ENCODE results near the gene C9orf78. TPM values are rescaled to one million over a fixed set of nuclear protein-coding genes. Genes with fewer than 3 reads are reported as not detected.

Gene C9orf78
- polyA plus RNA-seq, 1 experiment: 26.1 TPM

- Histone ChIP-seq H3K36me3 (ENCODE audit: control insufficient read depth, insufficient read depth, low read length) (peaks cover 19% of the 10 kb centered on the region), H3K4me3 (ENCODE audit: low read depth, low read length) (no peak overlapping the region), H3K27me3 (ENCODE audit: control insufficient read depth, insufficient read depth, low read length) (no peaks in the 10 kb centered on the region)
- POLR2A ChIA-PET: no interaction called here
- TF ChIP-seq, protein P1, sequence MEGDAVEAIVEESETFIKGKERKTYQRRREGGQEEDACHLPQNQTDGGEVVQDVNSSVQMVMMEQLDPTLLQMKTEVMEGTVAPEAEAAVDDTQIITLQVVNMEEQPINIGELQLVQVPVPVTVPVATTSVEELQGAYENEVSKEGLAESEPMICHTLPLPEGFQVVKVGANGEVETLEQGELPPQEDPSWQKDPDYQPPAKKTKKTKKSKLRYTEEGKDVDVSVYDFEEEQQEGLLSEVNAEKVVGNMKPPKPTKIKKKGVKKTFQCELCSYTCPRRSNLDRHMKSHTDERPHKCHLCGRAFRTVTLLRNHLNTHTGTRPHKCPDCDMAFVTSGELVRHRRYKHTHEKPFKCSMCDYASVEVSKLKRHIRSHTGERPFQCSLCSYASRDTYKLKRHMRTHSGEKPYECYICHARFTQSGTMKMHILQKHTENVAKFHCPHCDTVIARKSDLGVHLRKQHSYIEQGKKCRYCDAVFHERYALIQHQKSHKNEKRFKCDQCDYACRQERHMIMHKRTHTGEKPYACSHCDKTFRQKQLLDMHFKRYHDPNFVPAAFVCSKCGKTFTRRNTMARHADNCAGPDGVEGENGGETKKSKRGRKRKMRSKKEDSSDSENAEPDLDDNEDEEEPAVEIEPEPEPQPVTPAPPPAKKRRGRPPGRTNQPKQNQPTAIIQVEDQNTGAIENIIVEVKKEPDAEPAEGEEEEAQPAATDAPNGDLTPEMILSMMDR (IDR thresholded peaks at IDR 0.05; ENCODE audit: insufficient read depth, low read depth, low read length): no peak
- CTCF ChIA-PET: no interaction called here
- no peak for DNase-seq (ENCODE audit: low read depth)
These were observed 31.5 kb upstream of the C9orf78 start for GRCh38 chr9:129866394-129867135.

- no peak for DNase-seq (ENCODE audit: low read depth)
- POLR2A ChIA-PET: no interaction called here
- TF ChIP-seq, protein P1 (IDR thresholded peaks at IDR 0.05; ENCODE audit: insufficient read depth, low read depth, low read length): no peak
These were observed 30.7 kb upstream of the C9orf78 start for GRCh38 chr9:129865668-129866320.

GRCh38 chr9:129864991-129865647 is 30.0 kb upstream of the C9orf78 start:
- no peaks in the 10 kb centered on the region for H3K27me3 ChIP-seq (ENCODE audit: control insufficient read depth, insufficient read depth, low read length)
- ChIA-PET CTCF (no interaction called here), POLR2A (no interaction called here)
- DNase-seq (ENCODE audit: low read depth): no peak
- TF ChIP-seq, protein P1 (IDR thresholded peaks at IDR 0.05; ENCODE audit: insufficient read depth, low read depth, low read length): no peak
- no peak overlapping the region for H3K4me3 ChIP-seq (ENCODE audit: low read depth, low read length)
- peaks cover 25% of the 10 kb centered on the region for H3K36me3 ChIP-seq (ENCODE audit: control insufficient read depth, insufficient read depth, low read length)

More at GRCh38 chr9:129865668-129866320, 30.7 kb upstream of the C9orf78 start:
- Histone ChIP-seq H3K4me3 (ENCODE audit: low read depth, low read length) (no peak overlapping the region), H3K36me3 (ENCODE audit: control insufficient read depth, insufficient read depth, low read length) (peaks cover 25% of the 10 kb centered on the region), H3K27me3 (ENCODE audit: control insufficient read depth, insufficient read depth, low read length) (no peaks in the 10 kb centered on the region)
- CTCF ChIA-PET: no interaction called here

- no peak overlapping the region for H3K4me3 ChIP-seq (ENCODE audit: low read depth, low read length)
- CTCF ChIA-PET: no interaction called here
- no peak for DNase-seq (ENCODE audit: low read depth)
- POLR2A ChIA-PET: no interaction called here
- H3K27me3 ChIP-seq (ENCODE audit: control insufficient read depth, insufficient read depth, low read length): no peaks in the 10 kb centered on the region
- peaks cover 28% of the 10 kb centered on the region for H3K36me3 ChIP-seq (ENCODE audit: control insufficient read depth, insufficient read depth, low read length)
- TF ChIP-seq, protein P1 (IDR thresholded peaks at IDR 0.05; ENCODE audit: insufficient read depth, low read depth, low read length): no peak
These were observed 28.1 kb upstream of the C9orf78 start for GRCh38 chr9:129863059-129863690.

DNA sequence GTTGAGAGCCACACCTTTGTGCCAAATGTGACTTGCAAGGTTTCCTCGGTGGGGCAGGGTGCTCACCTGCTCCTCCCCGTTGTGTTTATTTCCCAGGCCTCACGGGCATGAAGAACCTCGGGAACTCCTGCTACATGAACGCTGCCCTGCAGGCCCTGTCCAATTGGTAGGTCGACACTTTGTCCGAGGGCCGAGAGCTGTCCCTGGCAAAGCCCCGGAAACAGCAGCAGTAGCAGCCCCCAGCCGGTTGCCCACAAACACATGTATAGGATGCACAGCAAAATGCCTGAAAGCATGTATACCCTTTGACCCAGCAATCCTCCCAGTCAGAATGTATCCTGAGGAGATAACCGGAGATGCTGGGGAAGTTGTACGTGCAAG is 26.4 kb upstream of the C9orf78 start:
- ChIA-PET CTCF (no interaction called here), POLR2A (no interaction called here)
- no peak for DNase-seq (ENCODE audit: low read depth)
- Histone ChIP-seq H3K27me3 (ENCODE audit: control insufficient read depth, insufficient read depth, low read length) (no peaks in the 10 kb centered on the region), H3K4me3 (ENCODE audit: low read depth, low read length) (no peak overlapping the region), H3K36me3 (ENCODE audit: control insufficient read depth, insufficient read depth, low read length) (peaks cover 31% of the 10 kb centered on the region)
- TF ChIP-seq, protein P1 (IDR thresholded peaks at IDR 0.05; ENCODE audit: insufficient read depth, low read depth, low read length): no peak

All from BJ (cell line).